HG03159 (cell line): ENCODE measurements around the gene CC2D2A.
"Not testable (repeated sequence)": the region's sequence is repeated elsewhere in the genome, so short reads cannot be mapped to it uniquely, and the experiment has no call there.

ENCODE experiments used
- ATAC-seq: cut with Tn5 transposase; IDR thresholded peaks from one replicate; pipeline ENCODE4 v1.9.1; 2021; ENCODE audit warnings: mild to moderate bottlenecking, moderate library complexity; ENCODE audit not compliant: unreplicated experiment

The CC2D2A gene

GRCh38 chr4:15513545-15513944 lies 43.9 kb downstream of the CC2D2A start:
- no peak for ATAC-seq

GRCh38 chr4:15515106-15515505 lies 45.4 kb downstream of the CC2D2A start:
- ATAC-seq, result no peak

DNA sequence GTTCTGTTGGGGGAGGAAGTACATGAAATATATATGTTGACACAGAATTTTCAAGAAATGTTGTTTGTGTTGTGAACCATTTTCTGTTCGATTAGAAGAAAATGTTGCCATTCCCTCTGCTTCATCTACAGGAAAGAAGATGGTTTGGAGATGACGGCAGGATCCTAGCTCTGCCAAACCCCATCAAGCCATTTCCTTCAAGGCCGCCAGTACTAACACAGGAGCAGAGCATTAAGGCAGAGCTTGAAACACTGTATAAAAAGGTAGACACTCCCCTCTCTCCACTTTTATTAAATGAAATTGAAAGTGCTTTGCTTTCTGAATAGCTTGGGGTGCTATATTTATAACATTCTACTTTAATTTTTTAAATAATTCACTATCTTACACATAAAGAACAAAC lies 46.8 kb downstream of the CC2D2A start:
- no peak for ATAC-seq

DNA sequence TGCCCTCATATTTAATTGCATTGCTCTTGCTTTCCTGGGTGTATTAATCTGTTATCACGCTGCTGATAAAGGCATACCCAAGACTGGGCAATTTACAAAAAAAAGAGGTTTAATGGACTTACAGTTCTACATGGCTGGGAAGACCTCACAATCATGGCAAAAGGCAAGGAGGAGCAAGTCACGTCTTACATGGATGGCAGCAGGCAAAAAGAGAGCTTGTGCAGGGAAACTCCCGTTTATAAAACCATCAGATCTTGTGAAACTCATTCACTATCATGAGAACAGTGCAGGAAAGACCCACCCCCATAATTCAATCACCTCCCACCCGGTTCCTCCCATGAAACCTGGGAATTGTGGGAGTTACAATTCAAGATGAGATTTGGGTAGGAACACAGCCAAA lies 48.0 kb downstream of the CC2D2A start:
- not testable (repeated sequence) for ATAC-seq

DNA sequence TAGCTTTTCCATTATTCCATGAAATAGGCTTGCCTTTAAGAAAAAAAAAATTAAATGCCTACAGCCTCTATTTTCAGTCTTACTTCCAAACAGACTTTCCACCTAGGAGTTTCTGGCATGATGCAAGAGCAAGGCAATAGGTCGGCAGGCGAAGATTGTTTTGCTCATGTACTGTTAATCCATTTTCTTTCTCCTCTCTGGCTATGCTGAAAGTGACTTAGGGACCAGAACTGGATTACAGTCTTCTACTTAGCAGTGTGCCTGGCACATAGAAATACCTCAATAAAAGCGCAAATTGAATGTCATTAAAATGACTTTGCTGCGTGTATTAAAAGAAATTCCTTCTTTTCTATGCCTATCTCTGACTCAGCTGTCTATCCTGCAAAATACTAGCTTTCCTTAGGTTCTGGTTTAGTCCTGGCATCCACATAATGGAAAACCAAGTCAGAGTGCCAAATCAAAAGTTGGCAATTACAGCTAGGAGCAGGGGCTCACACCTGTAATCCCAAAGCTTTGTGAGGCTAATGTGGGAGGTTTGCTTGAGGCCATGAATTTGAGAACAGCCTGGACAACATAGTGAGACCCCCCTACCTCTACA lies 51.9 kb downstream of the CC2D2A start:
- no peak for ATAC-seq

DNA sequence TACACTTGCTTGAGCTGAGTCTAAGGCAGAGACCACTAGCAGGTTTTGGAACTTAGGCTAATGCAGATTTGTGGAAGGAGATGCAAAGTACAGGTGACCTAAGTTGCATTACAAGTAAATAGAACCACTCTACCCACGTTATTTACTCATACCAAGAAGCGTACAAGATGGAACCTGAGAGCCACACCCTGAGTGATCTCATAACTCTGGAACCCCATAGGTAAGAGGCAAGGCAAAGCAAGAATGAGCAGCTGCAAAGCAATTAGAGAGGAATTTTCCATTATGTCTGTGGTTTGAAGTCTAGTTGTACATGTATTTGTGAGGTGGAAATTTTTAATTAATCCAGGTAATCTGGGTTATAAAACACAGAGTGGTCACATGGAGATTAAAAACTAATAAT lies 55.4 kb downstream of the CC2D2A start:
- ATAC-seq, result no peak

- no peak for ATAC-seq
Observed at GRCh38 chr4:15526924-15527592, 57.4 kb downstream of the CC2D2A start.

DNA sequence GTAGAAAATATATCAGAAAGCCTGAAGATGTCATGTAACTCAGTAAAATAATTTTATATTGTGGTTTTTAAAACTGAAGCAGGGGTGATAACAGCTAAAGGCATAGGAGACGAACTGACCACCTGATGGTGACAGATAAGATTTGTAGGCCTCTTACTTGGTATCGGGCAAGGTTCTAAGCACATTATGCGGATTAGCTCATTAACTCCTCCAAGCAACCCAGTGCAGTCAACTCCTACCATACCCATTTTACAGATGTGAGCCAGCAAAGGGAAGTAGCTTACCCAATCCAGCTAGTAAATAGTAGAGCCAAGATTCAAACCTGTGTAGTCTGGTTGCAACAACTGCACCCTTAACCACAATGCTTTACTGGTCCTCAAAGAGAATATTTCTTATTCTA lies 62.1 kb downstream of the CC2D2A start:
- ATAC-seq, result no peak

DNA sequence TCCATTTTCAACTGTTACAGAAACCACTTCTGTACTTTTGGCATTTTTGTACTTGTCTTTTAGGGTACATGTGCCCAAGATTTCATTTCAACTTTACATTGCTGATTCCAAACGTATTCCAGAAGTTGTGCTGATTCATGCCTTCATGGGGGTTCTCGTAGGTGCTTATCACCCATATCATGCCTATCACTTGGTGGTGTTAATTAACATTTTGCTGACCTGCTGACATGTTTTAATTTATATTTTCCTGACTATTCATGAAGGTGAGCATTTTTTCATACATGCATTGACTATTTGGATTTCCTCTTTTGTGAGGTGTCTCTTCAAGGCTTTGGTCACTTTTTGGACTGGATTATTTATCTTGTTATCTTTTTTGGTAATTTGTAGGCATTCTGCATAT lies 64.1 kb downstream of the CC2D2A start:
- no peak for ATAC-seq

- ATAC-seq, result no peak
Observed at GRCh38 chr4:15535599-15535998, 65.9 kb downstream of the CC2D2A start.

DNA sequence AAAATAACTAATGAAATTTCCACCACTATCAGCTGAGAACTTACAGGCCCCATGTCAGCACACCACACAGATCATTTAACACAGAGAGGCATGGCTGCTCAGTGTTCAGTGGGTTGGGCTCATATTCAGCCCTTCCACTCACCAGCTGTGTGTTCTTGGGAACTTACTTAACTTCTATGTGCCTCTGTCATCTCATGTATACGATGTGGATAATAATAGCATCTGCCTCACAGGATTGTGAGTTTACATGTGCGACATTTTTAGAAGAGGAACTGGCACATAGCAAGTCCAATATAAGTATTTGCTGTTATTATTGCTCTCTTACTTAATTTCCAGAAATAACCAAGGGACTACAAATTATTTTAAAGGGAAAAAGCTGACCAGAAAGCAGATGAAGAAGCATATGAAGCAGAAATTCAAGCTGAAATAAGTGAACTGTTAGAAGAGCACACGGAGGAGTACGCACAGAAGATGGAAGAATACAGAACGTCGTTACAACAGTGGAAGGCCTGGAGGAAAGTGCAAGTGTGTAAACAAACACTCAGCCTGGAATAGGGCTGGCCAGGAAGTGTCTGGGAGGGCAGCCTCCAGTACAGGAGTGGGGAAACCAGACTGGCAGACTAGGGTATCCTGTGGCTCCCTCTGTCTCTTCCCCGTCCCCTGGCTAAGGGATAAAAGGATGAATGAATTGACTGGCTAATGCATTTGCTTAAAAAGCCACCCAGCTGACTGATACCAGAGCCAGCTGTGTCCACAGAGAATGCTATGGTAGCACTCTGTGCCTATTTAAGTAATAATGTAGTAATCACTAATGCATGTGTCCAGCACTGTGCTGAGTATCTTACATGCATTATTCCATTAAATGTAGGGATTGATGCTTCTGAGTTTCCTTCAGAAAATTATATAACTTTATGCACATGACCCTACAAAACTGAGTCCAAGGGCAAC lies 67.1 kb downstream of the CC2D2A start:
- no peak for ATAC-seq

DNA sequence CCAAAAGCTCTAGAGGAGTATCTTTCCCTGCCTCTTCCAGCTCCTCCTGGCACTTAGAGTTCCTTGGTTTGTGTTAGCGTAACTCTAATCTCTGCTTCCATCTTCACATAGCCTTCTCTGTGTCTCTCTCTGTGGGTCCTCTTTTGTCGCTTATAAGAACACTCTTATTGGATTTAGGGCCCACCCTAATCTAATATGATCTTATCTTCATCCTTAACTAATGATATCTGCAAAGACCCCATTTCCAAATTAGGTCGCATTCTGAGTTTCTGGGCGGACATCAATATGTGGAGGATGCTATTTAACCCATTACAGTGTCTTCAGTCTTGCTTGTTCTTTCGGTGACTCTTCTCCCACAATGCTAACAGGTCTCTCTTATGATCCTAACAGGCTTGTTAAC lies 72.3 kb downstream of the CC2D2A start:
- no peak for ATAC-seq

GRCh38 chr4:15542760-15543159 lies 73.1 kb downstream of the CC2D2A start:
- no peak for ATAC-seq

DNA sequence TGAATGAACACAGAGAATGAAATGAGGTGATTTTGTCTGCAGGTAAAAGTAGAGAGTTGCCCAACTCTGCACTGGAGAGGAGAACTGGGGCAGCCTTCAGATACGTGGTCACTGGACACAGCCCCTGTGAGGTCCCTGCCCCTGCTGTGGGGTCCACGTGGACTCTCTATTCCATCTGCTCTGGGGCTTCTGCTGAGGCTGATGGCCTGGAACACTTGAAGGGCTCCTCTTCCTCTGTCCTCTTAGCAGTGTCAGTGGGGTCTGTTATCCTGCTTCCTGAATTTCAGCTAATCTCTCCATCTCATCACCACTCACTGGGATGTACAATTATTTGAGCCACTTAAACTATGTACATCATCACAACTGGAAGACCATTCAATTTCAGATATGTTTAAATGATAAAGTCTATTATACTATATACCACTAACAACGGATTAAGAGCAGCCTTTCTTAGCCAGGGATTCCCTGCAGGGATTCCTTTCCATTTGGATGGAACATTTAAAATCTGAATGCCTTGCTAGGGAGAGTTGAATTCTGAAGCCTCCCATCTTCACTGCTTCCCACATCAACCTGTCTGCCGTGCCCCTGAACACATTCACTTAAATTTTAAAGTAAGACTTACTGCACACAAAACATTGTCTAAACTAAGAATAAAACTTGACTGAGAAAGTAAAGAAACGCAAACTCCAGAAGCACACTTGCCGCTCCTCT lies 74.0 kb downstream of the CC2D2A start:
- no peak for ATAC-seq

- no peak for ATAC-seq
Observed at GRCh38 chr4:15544248-15544729, 74.6 kb downstream of the CC2D2A start.

GRCh38 chr4:15545371-15545770 lies 75.7 kb downstream of the CC2D2A start:
- no peak for ATAC-seq

- ATAC-seq, result peak; percentile 59
Observed at GRCh38 chr4:15547392-15547791, 77.7 kb downstream of the CC2D2A start.

- no peak for ATAC-seq
Observed at GRCh38 chr4:15550491-15550890, 80.8 kb downstream of the CC2D2A start.

DNA sequence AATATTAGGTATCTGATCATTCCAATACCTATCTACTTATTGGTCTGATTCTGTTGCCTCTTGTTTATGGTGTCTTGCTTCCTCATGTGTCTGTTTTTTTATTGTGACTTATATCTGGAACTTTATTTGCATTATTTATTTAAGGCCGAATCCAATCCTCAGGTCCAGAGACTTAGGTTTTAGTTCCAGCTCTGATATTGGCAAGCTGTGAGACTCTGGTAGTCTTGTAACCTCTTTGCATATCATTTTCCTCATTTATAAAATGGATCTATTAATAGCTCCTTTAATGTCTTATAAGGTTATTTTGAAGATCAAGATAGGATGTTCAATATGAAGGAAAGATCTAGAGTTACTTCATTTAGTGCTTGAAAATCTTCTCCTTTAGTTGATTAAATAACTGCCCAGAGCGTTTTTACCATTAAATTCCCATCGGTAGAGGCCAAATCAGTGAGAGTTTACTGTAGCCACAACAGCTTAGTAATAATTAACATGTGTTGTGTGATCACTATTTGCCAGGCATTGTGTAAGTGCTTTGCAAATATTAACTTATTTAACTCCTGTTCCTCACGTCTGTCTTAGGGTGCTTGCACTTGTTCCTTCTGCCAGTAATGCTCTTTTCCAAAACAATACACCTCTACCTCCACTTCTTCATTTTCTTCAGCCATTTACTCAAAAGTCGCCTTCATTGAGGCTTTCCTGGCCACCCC lies 82.2 kb downstream of the CC2D2A start:
- no peak for ATAC-seq

DNA sequence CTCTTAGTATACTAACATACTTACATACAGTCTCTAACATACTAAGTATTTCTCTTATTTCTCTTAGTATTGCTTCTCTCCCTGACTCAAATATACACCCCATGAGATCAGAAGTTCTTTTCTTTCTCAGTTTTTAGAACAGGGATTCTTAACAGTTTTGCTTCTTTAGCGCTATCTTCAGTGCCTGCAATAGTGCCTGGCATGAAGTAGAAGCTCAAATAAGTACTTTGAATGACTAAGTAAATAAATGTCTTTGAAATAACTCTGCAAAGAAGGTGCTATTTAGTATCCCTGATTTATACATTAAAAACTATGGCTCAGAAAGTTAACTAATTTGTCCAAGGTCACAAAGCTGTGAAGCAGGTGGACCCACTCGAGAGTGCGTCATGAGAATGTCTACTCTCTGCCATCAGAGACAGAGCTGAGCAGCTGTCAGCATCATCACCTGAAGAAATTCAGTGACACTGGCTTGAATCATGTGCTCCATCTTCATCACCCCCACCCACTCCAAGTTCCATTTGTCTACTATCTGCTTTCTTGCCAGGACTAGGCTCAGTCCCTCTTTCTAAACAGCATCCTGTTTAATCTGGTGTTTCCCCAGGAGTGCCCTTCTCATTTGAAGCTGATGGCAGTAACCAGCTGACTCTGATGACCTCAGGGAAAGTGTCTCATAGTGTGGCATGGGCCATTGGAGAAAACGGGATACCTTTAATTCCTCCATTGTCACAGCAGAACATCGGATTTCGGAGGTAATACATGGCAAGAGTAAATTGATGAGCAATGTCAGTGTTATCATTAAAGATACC lies 83.1 kb downstream of the CC2D2A start:
- no peak for ATAC-seq
